ENCODE data around the gene RPTN. TPM values are rescaled to one million over a fixed set of nuclear protein-coding genes. Genes with fewer than 3 reads are reported as not detected.

Gene RPTN
- total RNA-seq, 2 experiments from 2014 or later: not detected

GRCh38 chr1:152137215-152137614 lies 21.8 kb downstream of the RPTN start:
- Mint-ChIP-seq H3K9me3 (peaks cover 6% of the 10 kb centered on the region), H3K27ac (no peak overlapping the region), H3K4me1 (ENCODE audit: low read depth) (no peaks in the 10 kb centered on the region), H3K27me3 (peaks cover 45% of the 10 kb centered on the region), H3K4me3 (no peak overlapping the region), H3K36me3 (ENCODE audit: low read depth) (no peaks in the 10 kb centered on the region)
- ChIA-PET CTCF (interaction anchor here (1.0 kb wide), 2 partner anchors 52 to 83 kb away, joined by 3 read pairs; no protein-coding TSS in a partner anchor), POLR2A (no interaction called here)
- no peak for ATAC-seq
- TF ChIP-seq CTCF (IDR thresholded peaks at IDR 0.05): no peak
- DNase-seq: no peak
- intact Hi-C loops (cut with micrococcal nuclease): no loop called here

GRCh38 chr1:152130186-152130585 lies 28.8 kb downstream of the RPTN start:
- TF ChIP-seq CTCF (IDR thresholded peaks at IDR 0.05): no peak
- H3K4me1 Mint-ChIP-seq (ENCODE audit: low read depth): peaks cover 5% of the 10 kb centered on the region
- no peak overlapping the region for H3K27ac Mint-ChIP-seq
- ATAC-seq: no peak
- intact Hi-C loops (cut with micrococcal nuclease): no loop called here
- peaks cover 6% of the 10 kb centered on the region for H3K9me3 Mint-ChIP-seq
- no peak overlapping the region for H3K4me3 Mint-ChIP-seq
- peaks cover 37% of the 10 kb centered on the region for H3K27me3 Mint-ChIP-seq
- CTCF ChIA-PET: interaction anchor here (1.0 kb wide), 2 partner anchors 77 to 328 kb away, joined by 3 to 4 read pairs; no protein-coding TSS in a partner anchor
- DNase-seq: no peak
- POLR2A ChIA-PET: no interaction called here
- no peaks in the 10 kb centered on the region for H3K36me3 Mint-ChIP-seq (ENCODE audit: low read depth)

GRCh38 chr1:152127673-152128072 lies 31.4 kb downstream of the RPTN start:
- Mint-ChIP-seq H3K4me1 (ENCODE audit: low read depth) (peaks cover 5% of the 10 kb centered on the region), H3K4me3 (no peak overlapping the region), H3K36me3 (ENCODE audit: low read depth) (no peaks in the 10 kb centered on the region), H3K27me3 (peaks cover 36% of the 10 kb centered on the region), H3K9me3 (peaks cover 3% of the 10 kb centered on the region), H3K27ac (no peak overlapping the region)
- intact Hi-C loops (cut with micrococcal nuclease): no loop called here
- DNase-seq (no peak), ATAC-seq (peak; percentile 45)
- ChIA-PET CTCF (no interaction called here), POLR2A (no interaction called here)
- TF ChIP-seq CTCF (IDR thresholded peaks at IDR 0.05): no peak

GRCh38 chr1:152125834-152126443 lies 33.1 kb downstream of the RPTN start:
- Mint-ChIP-seq H3K4me1 (ENCODE audit: low read depth) (peaks cover 5% of the 10 kb centered on the region), H3K4me3 (no peak overlapping the region), H3K9me3 (no peaks in the 10 kb centered on the region), H3K36me3 (ENCODE audit: low read depth) (no peaks in the 10 kb centered on the region), H3K27ac (no peak overlapping the region), H3K27me3 (peaks cover 42% of the 10 kb centered on the region)
- TF ChIP-seq CTCF (IDR thresholded peaks at IDR 0.05): no peak
- ChIA-PET POLR2A (no interaction called here), CTCF (interaction anchor here (0.6 kb wide), 1 partner anchor 10 kb away, joined by 3 read pairs; no protein-coding TSS in a partner anchor)
- DNase-seq: peak; percentile 17
- peak; percentile 42 for ATAC-seq
- intact Hi-C loops (cut with micrococcal nuclease): no loop called here

GRCh38 chr1:152118915-152119314 lies 40.1 kb downstream of the RPTN start:
- ATAC-seq (no peak), DNase-seq (no peak)
- no peaks in the 10 kb centered on the region for H3K36me3 Mint-ChIP-seq (ENCODE audit: low read depth)
- peaks cover 45% of the 10 kb centered on the region for H3K27me3 Mint-ChIP-seq
- no peak overlapping the region for H3K4me3 Mint-ChIP-seq
- no peaks in the 10 kb centered on the region for H3K4me1 Mint-ChIP-seq (ENCODE audit: low read depth)
- TF ChIP-seq CTCF (IDR thresholded peaks at IDR 0.05): no peak
- CTCF ChIA-PET: no interaction called here
- intact Hi-C loops (cut with micrococcal nuclease): no loop called here
- H3K9me3 Mint-ChIP-seq: no peaks in the 10 kb centered on the region
- POLR2A ChIA-PET: no interaction called here
- no peak overlapping the region for H3K27ac Mint-ChIP-seq

Data from activated CD8-positive, alpha-beta T cell treated with anti-CD3 and anti-CD28 coated beads for 36 hours (primary cell).